ENCODE measurements around the gene CIB1.
"Not testable (repeated sequence)": the region's sequence is repeated elsewhere in the genome, so short reads cannot be mapped to it uniquely, and the experiment has no call there.

CIB1 gene

GRCh38 chr15:90233387-90234095 is at the start of gene CIB1:
Gene CIB1, minus strand, starts transcription at chr15:90233941. Its CDS starts 56 bp downstream, at chr15:90233885.
- no peak for TF ChIP-seq CTCF (IDR thresholded peaks at IDR 0.05; ENCODE audit: insufficient read depth, missing control alignments)
- FAIRE-seq: no peak
- DNase-seq (ENCODE audit: insufficient read length, low spot score): no peak

GRCh38 chr15:90281637-90282036 is 47.9 kb upstream of the CIB1 start:
- not testable (repeated sequence) for DNase-seq (ENCODE audit: insufficient read length, low spot score); FAIRE-seq

GRCh38 chr15:90280743-90281142 is 47.0 kb upstream of the CIB1 start:
- FAIRE-seq; DNase-seq (ENCODE audit: insufficient read length, low spot score): not testable (repeated sequence)

- FAIRE-seq; DNase-seq (ENCODE audit: insufficient read length, low spot score): not testable (repeated sequence)
Measured at GRCh38 chr15:90278467-90278866, 44.7 kb upstream of the CIB1 start.

GRCh38 chr15:90271459-90272166 is 37.9 kb upstream of the CIB1 start:
- TF ChIP-seq CTCF (IDR thresholded peaks at IDR 0.05; ENCODE audit: insufficient read depth, missing control alignments): no peak
- no peak for DNase-seq (ENCODE audit: insufficient read length, low spot score)
- FAIRE-seq: no peak

GRCh38 chr15:90270502-90271150 is 36.9 kb upstream of the CIB1 start:
- TF ChIP-seq CTCF (IDR thresholded peaks at IDR 0.05; ENCODE audit: insufficient read depth, missing control alignments): no peak
- no peak for FAIRE-seq
- DNase-seq (ENCODE audit: insufficient read length, low spot score): no peak

- DNase-seq (ENCODE audit: insufficient read length, low spot score) (no peak), FAIRE-seq (no peak)
- no peak for TF ChIP-seq CTCF (IDR thresholded peaks at IDR 0.05; ENCODE audit: insufficient read depth, missing control alignments)
Measured at GRCh38 chr15:90268415-90268814, 34.7 kb upstream of the CIB1 start.

- DNase-seq (ENCODE audit: insufficient read length, low spot score) (no peak), FAIRE-seq (no peak)
- TF ChIP-seq CTCF (IDR thresholded peaks at IDR 0.05; ENCODE audit: insufficient read depth, missing control alignments): no peak
Measured at GRCh38 chr15:90266485-90266884, 32.7 kb upstream of the CIB1 start.
